Progenitor cell of endocrine pancreas (in vitro differentiated cells): ENCODE results near the gene MAN1A1. TPM values are rescaled to one million over a fixed set of nuclear protein-coding genes. Genes with fewer than 3 reads are reported as not detected.

Source experiments
- DNase-seq: peaks from one replicate; pipeline ENCODE4 v3.0.0; 2021; ENCODE audit warnings: low spot score; ENCODE audit not compliant: unreplicated experiment
- H3K27ac Mint-ChIP-seq: 2 replicates; pipeline ENCODE4 v1.8.0; 2021; ENCODE audit warnings: mild to moderate bottlenecking, moderate library complexity, mixed read lengths
- H3K27me3 Mint-ChIP-seq: 2 replicates; pipeline ENCODE4 v1.8.0; 2021; ENCODE audit warnings: mixed read lengths
- H3K36me3 Mint-ChIP-seq: 2 replicates; pipeline ENCODE4 v1.8.0; 2022; ENCODE audit warnings: mixed read lengths; ENCODE audit not compliant: insufficient read depth
- H3K4me1 Mint-ChIP-seq: 2 replicates; pipeline ENCODE4 v1.8.0; 2021; ENCODE audit warnings: low read depth, mixed read lengths
- H3K4me3 Mint-ChIP-seq: 2 replicates; pipeline ENCODE4 v1.8.0; 2021; ENCODE audit warnings: low read depth, mild to moderate bottlenecking, moderate library complexity, mixed read lengths
- H3K9me3 Mint-ChIP-seq: 2 replicates; pipeline ENCODE4 v1.8.0; 2021; ENCODE audit warnings: low read depth, mixed read lengths
- CTCF ChIP-seq: fragments of 200-600 bp; sonication (generic); IDR thresholded peaks from one replicate; pipeline ENCODE4 v1.5.0; 2021; ENCODE audit warnings: antibody characterized with exemption, mild to moderate bottlenecking; ENCODE audit not compliant: unreplicated experiment
- total RNA-seq: library from RNA; stranded (reverse); gene quantifications from 2 replicates; pipeline ENCODE4 v1.2.1, GENCODE V29; 2021

Gene MAN1A1
- total RNA-seq, 1 donor from 2014 or later: 27.6 TPM

GRCh38 chr6:119284861-119285521, 64.6 kb downstream of the MAN1A1 start:
- Mint-ChIP-seq H3K9me3 (no peaks in the 10 kb centered on the region), H3K4me1 (peaks cover 1% of the 10 kb centered on the region), H3K27me3 (no peaks in the 10 kb centered on the region), H3K4me3 (no peak overlapping the region), H3K36me3 (peaks cover 3% of the 10 kb centered on the region), H3K27ac (no peak overlapping the region)
- no peak for DNase-seq
- TF ChIP-seq CTCF: peak; percentile 30

- no peaks in the 10 kb centered on the region for H3K4me1 Mint-ChIP-seq
- no peak overlapping the region for H3K27ac Mint-ChIP-seq
- no peaks in the 10 kb centered on the region for H3K27me3 Mint-ChIP-seq
- H3K36me3 Mint-ChIP-seq: peaks cover 3% of the 10 kb centered on the region
- no peaks in the 10 kb centered on the region for H3K9me3 Mint-ChIP-seq
- no peak for DNase-seq
- TF ChIP-seq CTCF: no peak
- H3K4me3 Mint-ChIP-seq: no peak overlapping the region
These were observed 65.5 kb downstream of the MAN1A1 start for GRCh38 chr6:119283979-119284545.

- no peak for DNase-seq
- Mint-ChIP-seq H3K4me3 (no peak overlapping the region), H3K36me3 (peaks cover 3% of the 10 kb centered on the region), H3K27ac (peak overlapping the region; percentile 35), H3K9me3 (no peaks in the 10 kb centered on the region), H3K27me3 (no peaks in the 10 kb centered on the region), H3K4me1 (no peaks in the 10 kb centered on the region)
- TF ChIP-seq CTCF: no peak
These were observed 66.3 kb downstream of the MAN1A1 start for GRCh38 chr6:119283214-119283613.

- Mint-ChIP-seq H3K4me1 (peaks cover 1% of the 10 kb centered on the region), H3K9me3 (no peaks in the 10 kb centered on the region), H3K36me3 (peaks cover 6% of the 10 kb centered on the region), H3K27ac (no peak overlapping the region), H3K4me3 (no peak overlapping the region), H3K27me3 (no peaks in the 10 kb centered on the region)
- no peak for TF ChIP-seq CTCF
- DNase-seq: no peak
These were observed 68.9 kb downstream of the MAN1A1 start for GRCh38 chr6:119280668-119281067.

- no peak for TF ChIP-seq CTCF
- no peaks in the 10 kb centered on the region for H3K27me3 Mint-ChIP-seq
- no peaks in the 10 kb centered on the region for H3K9me3 Mint-ChIP-seq
- H3K36me3 Mint-ChIP-seq: peaks cover 6% of the 10 kb centered on the region
- H3K4me3 Mint-ChIP-seq: no peak overlapping the region
- H3K27ac Mint-ChIP-seq: no peak overlapping the region
- peaks cover 1% of the 10 kb centered on the region for H3K4me1 Mint-ChIP-seq
- no peak for DNase-seq
These were observed 69.5 kb downstream of the MAN1A1 start for GRCh38 chr6:119280080-119280479.
